ENCODE measurements around the gene KIF26A.

GRCh38 chr14:104207142-104208014 is 69.0 kb downstream of the KIF26A start:
- TF ChIP-seq EZH2 (IDR thresholded peaks at IDR 0.05; ENCODE audit: borderline replicate concordance, low read length) = no peak
- TF ChIP-seq, protein P1, sequence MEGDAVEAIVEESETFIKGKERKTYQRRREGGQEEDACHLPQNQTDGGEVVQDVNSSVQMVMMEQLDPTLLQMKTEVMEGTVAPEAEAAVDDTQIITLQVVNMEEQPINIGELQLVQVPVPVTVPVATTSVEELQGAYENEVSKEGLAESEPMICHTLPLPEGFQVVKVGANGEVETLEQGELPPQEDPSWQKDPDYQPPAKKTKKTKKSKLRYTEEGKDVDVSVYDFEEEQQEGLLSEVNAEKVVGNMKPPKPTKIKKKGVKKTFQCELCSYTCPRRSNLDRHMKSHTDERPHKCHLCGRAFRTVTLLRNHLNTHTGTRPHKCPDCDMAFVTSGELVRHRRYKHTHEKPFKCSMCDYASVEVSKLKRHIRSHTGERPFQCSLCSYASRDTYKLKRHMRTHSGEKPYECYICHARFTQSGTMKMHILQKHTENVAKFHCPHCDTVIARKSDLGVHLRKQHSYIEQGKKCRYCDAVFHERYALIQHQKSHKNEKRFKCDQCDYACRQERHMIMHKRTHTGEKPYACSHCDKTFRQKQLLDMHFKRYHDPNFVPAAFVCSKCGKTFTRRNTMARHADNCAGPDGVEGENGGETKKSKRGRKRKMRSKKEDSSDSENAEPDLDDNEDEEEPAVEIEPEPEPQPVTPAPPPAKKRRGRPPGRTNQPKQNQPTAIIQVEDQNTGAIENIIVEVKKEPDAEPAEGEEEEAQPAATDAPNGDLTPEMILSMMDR (IDR thresholded peaks at IDR 0.05; ENCODE audit: low read length) = no peak

All from OCI-LY1 (cell line).